Measurements from ENCODE around the gene LARP4B.

The LARP4B gene

GRCh38 chr10:931326-932318 is at the start of gene LARP4B:
LARP4B (minus strand) TSS chr10:931705; CDS start chr10:885721, 45,984 bp downstream.
- DNase-seq, result peak; percentile 94 to 97

GRCh38 chr10:980468-981093 is 49.1 kb upstream of the LARP4B start:
- DNase-seq, result no peak

GRCh38 chr10:978826-979421 is 47.4 kb upstream of the LARP4B start:
- no peak for DNase-seq

GRCh38 chr10:976316-976715 is 44.8 kb upstream of the LARP4B start:
- DNase-seq, result no peak

GRCh38 chr10:974785-975074 is 43.2 kb upstream of the LARP4B start:
- DNase-seq, result no peak

GRCh38 chr10:974038-974784 is 42.7 kb upstream of the LARP4B start:
- no peak for DNase-seq

GRCh38 chr10:972763-973162 is 41.3 kb upstream of the LARP4B start:
- DNase-seq, result no peak

GRCh38 chr10:971613-972012 is 40.1 kb upstream of the LARP4B start:
- DNase-seq, result no peak

- no peak for DNase-seq
Measured at GRCh38 chr10:971150-971542, 39.6 kb upstream of the LARP4B start.

GRCh38 chr10:970311-971149 is 39.0 kb upstream of the LARP4B start:
- no peak for DNase-seq

GRCh38 chr10:969473-970150 is 38.1 kb upstream of the LARP4B start:
- no peak for DNase-seq

- DNase-seq, result no peak
Measured at GRCh38 chr10:968546-969199, 37.2 kb upstream of the LARP4B start.

- no peak for DNase-seq
Measured at GRCh38 chr10:966466-967235, 35.1 kb upstream of the LARP4B start.

- DNase-seq, result no peak
Measured at GRCh38 chr10:964988-965417, 33.5 kb upstream of the LARP4B start.

- DNase-seq, result no peak
Measured at GRCh38 chr10:964321-964987, 32.9 kb upstream of the LARP4B start.

GRCh38 chr10:963655-964054 is 32.1 kb upstream of the LARP4B start:
- DNase-seq, result no peak

GRCh38 chr10:963186-963585 is 31.7 kb upstream of the LARP4B start:
- DNase-seq, result no peak

GRCh38 chr10:962342-962741 is 30.8 kb upstream of the LARP4B start:
- no peak for DNase-seq

GRCh38 chr10:958856-959255 is 27.4 kb upstream of the LARP4B start:
- DNase-seq, result no peak

GRCh38 chr10:958106-958505 is 26.6 kb upstream of the LARP4B start:
- no peak for DNase-seq

Data from stimulated activated CD4-positive, alpha-beta T cell treated with anti-CD3 and anti-CD28 coated beads, Interleukin-4, amount 100 ng/mL, for 4 hours (primary cell).